ENCODE results near the gene SLC5A3.

Gene SLC5A3

DNA sequence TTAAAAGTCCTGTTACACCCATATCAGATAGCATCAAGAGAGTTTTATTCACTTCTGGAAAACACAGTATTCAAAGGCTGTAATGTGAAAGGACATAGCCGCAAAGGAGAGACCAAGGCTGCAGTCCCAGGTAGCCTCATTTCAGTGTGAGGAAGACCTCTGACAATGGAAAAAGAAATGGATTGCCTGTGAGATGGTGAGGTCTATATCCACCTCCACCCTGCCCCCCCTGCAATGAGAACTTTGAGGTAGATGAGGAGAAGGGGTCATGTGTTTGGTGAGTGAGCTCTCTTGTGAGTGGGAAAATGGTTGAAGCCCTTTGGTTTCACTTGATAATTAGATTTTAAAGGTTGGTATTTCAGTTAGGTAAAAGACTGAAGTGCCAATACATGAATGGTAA, 3.5 kb downstream of the SLC5A3 start:
- no peak overlapping the region for H3K4me3 ChIP-seq (ENCODE audit: low read depth, low read length)
- DNase-seq (ENCODE audit: low read depth, low spot score) = no peak
- in situ Hi-C loops (cut with HindIII; ENCODE audit: low sequenced_read_pairs) = no loop called here
- TF ChIP-seq, protein P1, sequence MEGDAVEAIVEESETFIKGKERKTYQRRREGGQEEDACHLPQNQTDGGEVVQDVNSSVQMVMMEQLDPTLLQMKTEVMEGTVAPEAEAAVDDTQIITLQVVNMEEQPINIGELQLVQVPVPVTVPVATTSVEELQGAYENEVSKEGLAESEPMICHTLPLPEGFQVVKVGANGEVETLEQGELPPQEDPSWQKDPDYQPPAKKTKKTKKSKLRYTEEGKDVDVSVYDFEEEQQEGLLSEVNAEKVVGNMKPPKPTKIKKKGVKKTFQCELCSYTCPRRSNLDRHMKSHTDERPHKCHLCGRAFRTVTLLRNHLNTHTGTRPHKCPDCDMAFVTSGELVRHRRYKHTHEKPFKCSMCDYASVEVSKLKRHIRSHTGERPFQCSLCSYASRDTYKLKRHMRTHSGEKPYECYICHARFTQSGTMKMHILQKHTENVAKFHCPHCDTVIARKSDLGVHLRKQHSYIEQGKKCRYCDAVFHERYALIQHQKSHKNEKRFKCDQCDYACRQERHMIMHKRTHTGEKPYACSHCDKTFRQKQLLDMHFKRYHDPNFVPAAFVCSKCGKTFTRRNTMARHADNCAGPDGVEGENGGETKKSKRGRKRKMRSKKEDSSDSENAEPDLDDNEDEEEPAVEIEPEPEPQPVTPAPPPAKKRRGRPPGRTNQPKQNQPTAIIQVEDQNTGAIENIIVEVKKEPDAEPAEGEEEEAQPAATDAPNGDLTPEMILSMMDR (IDR thresholded peaks at IDR 0.05; ENCODE audit: low read depth, low read length) = no peak

DNA sequence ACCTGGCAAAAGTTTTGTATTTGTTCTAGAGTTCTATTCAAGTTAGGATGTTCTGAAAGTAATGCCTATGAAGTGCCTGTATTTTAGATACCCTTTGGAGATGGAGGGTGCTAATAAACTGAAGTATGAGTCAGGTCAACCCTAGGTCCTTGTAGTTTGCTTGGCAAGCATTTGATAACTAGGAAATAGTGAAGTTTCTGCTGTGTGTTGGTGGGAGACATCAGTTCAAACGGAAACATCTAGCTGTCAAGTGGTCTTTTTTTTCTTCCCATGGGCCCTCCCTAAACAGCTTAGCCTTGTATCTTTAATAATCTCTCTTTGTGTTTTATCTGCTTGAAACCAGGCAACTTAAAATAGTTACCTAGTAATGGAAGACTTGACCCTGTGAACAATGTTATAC, 4.5 kb downstream of the SLC5A3 start:
- in situ Hi-C loops (cut with HindIII; ENCODE audit: low sequenced_read_pairs) = no loop called here
- DNase-seq (ENCODE audit: low read depth, low spot score) = no peak
- TF ChIP-seq, protein P1 (IDR thresholded peaks at IDR 0.05; ENCODE audit: low read depth, low read length) = no peak
- H3K4me3 ChIP-seq (ENCODE audit: low read depth, low read length) = no peak overlapping the region

DNA sequence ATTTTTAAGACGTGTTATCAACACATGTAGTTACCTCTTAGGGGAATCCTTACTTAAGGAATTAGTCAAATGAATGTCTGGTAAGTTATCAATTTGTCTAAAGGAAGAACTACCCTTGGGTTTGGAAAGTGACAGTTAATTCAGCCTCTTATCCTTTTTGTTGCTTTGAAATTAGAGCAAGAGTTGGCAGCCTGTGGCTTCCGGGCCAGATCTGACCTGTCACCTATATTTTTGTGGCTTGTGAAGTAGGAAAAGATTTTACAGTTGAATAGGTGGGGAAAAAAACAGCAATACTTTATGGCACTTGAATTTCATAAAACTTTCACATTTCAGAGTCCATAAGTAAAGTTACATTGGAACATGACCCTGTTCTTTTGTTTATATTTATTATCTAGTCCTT, 5.5 kb downstream of the SLC5A3 start:
- H3K4me3 ChIP-seq (ENCODE audit: low read depth, low read length) = no peak overlapping the region
- no peak for DNase-seq (ENCODE audit: low read depth, low spot score)
- in situ Hi-C loops (cut with HindIII; ENCODE audit: low sequenced_read_pairs) = no loop called here

DNA sequence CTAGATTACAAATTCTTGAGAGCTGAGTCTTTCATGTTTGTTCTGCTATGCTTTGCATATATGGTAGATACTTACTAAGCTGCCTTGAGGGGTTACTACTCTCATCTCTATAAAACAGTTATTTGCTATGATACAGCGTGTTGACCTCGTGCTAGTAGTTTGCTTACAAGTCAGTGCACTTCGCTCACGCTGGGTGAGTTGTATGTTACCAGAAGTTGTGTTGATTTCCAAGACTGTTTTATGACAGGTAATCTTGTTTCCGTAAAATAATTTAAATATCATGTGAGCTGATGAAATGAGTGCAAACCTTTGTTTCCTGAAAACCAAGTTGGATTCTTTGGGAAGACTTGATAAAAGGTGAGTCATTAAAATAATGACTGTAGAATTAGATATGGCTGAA, 7.3 kb downstream of the SLC5A3 start:
- TF ChIP-seq, protein P1 (IDR thresholded peaks at IDR 0.05; ENCODE audit: low read depth, low read length) = no peak
- in situ Hi-C loops (cut with HindIII; ENCODE audit: low sequenced_read_pairs) = no loop called here
- no peak overlapping the region for H3K4me3 ChIP-seq (ENCODE audit: low read depth, low read length)
- no peak for DNase-seq (ENCODE audit: low read depth, low spot score)

More for the DNA sequence above, 5.5 kb downstream of the SLC5A3 start:
- TF ChIP-seq, protein P1 (IDR thresholded peaks at IDR 0.05; ENCODE audit: low read depth, low read length) = no peak

DNA sequence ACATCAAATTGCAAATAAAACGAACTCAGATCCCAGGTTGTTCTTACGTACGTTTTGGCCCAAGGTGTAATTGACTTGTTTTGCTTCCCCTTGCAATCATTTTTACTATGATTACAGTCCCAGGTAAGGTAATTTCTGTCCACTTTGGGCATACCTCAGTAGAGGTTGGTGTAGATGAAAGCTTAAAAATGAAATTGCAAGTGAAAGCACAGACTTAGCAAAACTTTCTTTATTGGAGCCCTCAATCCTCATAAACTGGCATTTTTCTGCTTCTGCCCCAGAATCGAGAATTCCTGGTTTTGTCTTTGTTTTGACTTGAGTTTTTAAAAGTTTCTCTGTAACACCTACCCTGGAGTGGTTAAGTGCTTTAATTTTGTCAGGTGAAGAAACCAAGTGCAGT, 9.4 kb downstream of the SLC5A3 start:
- in situ Hi-C loops (cut with HindIII; ENCODE audit: low sequenced_read_pairs) = no loop called here
- TF ChIP-seq, protein P1 (IDR thresholded peaks at IDR 0.05; ENCODE audit: low read depth, low read length) = no peak
- no peak overlapping the region for H3K4me3 ChIP-seq (ENCODE audit: low read depth, low read length)
- DNase-seq (ENCODE audit: low read depth, low spot score) = no peak

DNA sequence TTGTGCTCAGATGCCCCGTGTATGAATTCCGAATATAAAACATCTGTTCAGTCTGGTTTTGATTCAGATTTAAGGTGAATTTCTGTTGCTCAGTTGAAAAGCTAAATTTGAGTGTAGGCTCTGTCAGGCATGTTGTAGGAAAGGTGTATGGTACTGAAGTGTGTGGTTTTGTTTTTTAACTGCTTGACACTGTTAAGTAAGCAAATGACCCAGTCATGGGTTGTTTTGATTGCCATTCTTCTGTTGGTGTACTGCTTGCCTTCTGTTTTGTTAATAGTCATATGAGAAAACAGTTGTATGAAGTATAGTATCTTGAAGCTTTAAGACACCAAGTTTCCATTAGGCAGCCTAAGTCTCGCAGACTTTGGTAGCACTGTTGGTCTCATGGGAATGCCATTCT, 10.0 kb downstream of the SLC5A3 start:
- no peak for DNase-seq (ENCODE audit: low read depth, low spot score)
- TF ChIP-seq, protein P1 (IDR thresholded peaks at IDR 0.05; ENCODE audit: low read depth, low read length) = no peak
- H3K4me3 ChIP-seq (ENCODE audit: low read depth, low read length) = no peak overlapping the region
- in situ Hi-C loops (cut with HindIII; ENCODE audit: low sequenced_read_pairs) = no loop called here

DNA sequence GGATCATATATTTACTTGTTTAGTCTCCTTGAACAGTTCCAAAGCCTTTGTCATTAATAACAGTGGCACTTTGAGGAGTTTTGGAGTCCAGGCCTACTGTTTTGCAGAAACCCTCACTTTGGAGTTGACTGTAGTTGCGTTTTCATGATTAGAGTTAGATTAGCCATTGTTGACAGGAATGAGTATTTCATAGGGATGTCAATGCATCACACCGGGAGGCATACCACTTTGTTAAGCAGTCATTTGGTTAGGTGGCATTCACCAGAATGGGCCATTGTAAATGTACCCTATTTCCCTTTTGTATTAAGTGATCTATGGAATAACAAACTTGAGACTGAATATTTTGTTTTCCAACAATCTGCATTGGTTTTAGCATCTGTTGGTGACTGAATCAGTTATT, 11.8 kb downstream of the SLC5A3 start:
- TF ChIP-seq, protein P1 (IDR thresholded peaks at IDR 0.05; ENCODE audit: low read depth, low read length) = no peak
- DNase-seq (ENCODE audit: low read depth, low spot score) = no peak
- in situ Hi-C loops (cut with HindIII; ENCODE audit: low sequenced_read_pairs) = no loop called here
- no peak overlapping the region for H3K4me3 ChIP-seq (ENCODE audit: low read depth, low read length)

Data from astrocyte of the spinal cord (primary cell).